HL-60 (cell line): Measurements from ENCODE around the gene SRY.
"Not testable (repeated sequence)": the region's sequence is repeated elsewhere in the genome, so short reads cannot be mapped to it uniquely, and the experiment has no call there.

Experiments
- DNase-seq, 2 experiments: peaks; one replicate each; pipeline ENCODE4 v3.0.0-alpha.2; 2010 to 2020; ENCODE audit warnings: low read depth in 1 of 2, low spot score in 1 of 2
- H3K27ac ChIP-seq: fragments of 250-450 bp; sonication (Bioruptor Pico); replicated peaks from 2 replicates; pipeline ENCODE4 v1.5.1; 2020; ENCODE audit warnings: mild to moderate bottlenecking, moderate library complexity
- H3K27me3 ChIP-seq: fragments of 250-450 bp; sonication (Bioruptor Pico); 2 replicates; pipeline ENCODE4 v1.5.1; 2021; ENCODE audit warnings: mild to moderate bottlenecking, moderate library complexity; ENCODE audit not compliant: insufficient read depth, poor library complexity, severe bottlenecking
- H3K4me3 ChIP-seq: replicated peaks from 2 replicates; pipeline ENCODE4 v1.5.1; 2011; ENCODE audit warnings: mild to moderate bottlenecking, control low read depth, low read length; ENCODE audit not compliant: insufficient read depth
- GABPA ChIP-seq: IDR thresholded peaks from 2 replicates; pipeline ENCODE4 v1.6.1; 2012; ENCODE audit warnings: low read depth
- POLR2AphosphoS5 ChIP-seq: IDR thresholded peaks from 2 replicates; pipeline ENCODE4 v1.6.1; 2012; ENCODE audit warnings: low read depth
- SPI1 ChIP-seq: IDR thresholded peaks from 2 replicates; pipeline ENCODE4 v1.6.1; 2012; ENCODE audit warnings: low read depth, mild to moderate bottlenecking, borderline replicate concordance
- TF ChIP-seq, protein P1 (sequence below): IDR thresholded peaks from 2 replicates; pipeline ENCODE4 v1.6.1; 2012; ENCODE audit warnings: low read depth; ENCODE audit not compliant: insufficient replicate concordance
- TF ChIP-seq, protein P2 (sequence below): IDR thresholded peaks from one replicate; pipeline ENCODE4 v1.5.1; 2011; ENCODE audit warnings: low read length, control low read depth, inconsistent platforms; ENCODE audit not compliant: insufficient read depth

SRY gene

GRCh38 chrY:2824471-2824870 lies 37.0 kb upstream of the SRY start:
- TF ChIP-seq, protein P1, sequence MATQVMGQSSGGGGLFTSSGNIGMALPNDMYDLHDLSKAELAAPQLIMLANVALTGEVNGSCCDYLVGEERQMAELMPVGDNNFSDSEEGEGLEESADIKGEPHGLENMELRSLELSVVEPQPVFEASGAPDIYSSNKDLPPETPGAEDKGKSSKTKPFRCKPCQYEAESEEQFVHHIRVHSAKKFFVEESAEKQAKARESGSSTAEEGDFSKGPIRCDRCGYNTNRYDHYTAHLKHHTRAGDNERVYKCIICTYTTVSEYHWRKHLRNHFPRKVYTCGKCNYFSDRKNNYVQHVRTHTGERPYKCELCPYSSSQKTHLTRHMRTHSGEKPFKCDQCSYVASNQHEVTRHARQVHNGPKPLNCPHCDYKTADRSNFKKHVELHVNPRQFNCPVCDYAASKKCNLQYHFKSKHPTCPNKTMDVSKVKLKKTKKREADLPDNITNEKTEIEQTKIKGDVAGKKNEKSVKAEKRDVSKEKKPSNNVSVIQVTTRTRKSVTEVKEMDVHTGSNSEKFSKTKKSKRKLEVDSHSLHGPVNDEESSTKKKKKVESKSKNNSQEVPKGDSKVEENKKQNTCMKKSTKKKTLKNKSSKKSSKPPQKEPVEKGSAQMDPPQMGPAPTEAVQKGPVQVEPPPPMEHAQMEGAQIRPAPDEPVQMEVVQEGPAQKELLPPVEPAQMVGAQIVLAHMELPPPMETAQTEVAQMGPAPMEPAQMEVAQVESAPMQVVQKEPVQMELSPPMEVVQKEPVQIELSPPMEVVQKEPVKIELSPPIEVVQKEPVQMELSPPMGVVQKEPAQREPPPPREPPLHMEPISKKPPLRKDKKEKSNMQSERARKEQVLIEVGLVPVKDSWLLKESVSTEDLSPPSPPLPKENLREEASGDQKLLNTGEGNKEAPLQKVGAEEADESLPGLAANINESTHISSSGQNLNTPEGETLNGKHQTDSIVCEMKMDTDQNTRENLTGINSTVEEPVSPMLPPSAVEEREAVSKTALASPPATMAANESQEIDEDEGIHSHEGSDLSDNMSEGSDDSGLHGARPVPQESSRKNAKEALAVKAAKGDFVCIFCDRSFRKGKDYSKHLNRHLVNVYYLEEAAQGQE: no peak
- no peak for TF ChIP-seq POLR2AphosphoS5
- no peak for TF ChIP-seq GABPA
- TF ChIP-seq, protein P2, sequence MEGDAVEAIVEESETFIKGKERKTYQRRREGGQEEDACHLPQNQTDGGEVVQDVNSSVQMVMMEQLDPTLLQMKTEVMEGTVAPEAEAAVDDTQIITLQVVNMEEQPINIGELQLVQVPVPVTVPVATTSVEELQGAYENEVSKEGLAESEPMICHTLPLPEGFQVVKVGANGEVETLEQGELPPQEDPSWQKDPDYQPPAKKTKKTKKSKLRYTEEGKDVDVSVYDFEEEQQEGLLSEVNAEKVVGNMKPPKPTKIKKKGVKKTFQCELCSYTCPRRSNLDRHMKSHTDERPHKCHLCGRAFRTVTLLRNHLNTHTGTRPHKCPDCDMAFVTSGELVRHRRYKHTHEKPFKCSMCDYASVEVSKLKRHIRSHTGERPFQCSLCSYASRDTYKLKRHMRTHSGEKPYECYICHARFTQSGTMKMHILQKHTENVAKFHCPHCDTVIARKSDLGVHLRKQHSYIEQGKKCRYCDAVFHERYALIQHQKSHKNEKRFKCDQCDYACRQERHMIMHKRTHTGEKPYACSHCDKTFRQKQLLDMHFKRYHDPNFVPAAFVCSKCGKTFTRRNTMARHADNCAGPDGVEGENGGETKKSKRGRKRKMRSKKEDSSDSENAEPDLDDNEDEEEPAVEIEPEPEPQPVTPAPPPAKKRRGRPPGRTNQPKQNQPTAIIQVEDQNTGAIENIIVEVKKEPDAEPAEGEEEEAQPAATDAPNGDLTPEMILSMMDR: no peak
- no peak for TF ChIP-seq SPI1
- no peaks in the 10 kb centered on the region for H3K27me3 ChIP-seq
- no peak overlapping the region for H3K4me3 ChIP-seq
- DNase-seq: no peak
- no peak overlapping the region for H3K27ac ChIP-seq

DNA sequence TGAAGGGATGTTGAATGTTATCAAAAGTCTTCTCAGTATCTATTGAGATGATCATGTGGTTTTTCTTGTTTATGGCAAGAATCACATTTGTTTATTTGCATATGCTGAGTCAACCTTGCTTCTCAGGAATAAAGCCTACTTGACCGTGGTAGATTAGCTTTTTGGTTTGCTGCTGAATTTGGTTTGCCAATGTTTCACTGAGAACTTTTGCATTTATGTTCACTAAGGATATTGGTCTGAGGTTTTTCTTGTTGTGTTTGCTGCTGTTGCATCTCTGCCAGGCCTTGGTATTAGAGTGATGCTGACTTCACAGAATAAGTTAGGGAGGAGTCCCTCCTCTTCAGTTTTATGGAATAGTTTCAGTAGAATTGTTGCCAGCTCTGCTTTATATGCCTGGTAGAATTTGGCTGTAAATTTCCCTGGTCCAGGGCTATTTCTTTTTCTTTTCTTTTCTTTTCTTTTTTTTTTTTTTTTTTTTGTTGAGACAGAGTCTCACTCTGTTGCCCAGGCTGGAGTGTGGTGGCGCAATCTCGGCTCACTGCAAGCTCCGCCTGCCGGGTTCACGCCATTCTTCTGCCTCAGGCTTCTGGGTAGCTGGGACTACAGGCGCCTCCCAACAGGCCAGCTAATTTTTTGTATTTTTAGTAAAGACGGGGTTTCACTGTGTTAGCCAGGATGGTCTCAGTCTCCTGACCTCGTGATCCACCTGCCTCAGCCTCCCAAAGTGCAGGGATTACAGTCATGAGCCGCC lies 29.8 kb upstream of the SRY start:
- not testable (repeated sequence) for H3K27ac ChIP-seq, DNase-seq

GRCh38 chrY:2800246-2800645 lies 12.8 kb upstream of the SRY start:
- no peak overlapping the region for H3K4me3 ChIP-seq
- no peak overlapping the region for H3K27ac ChIP-seq
- no peak for DNase-seq
- no peak for TF ChIP-seq POLR2AphosphoS5
- TF ChIP-seq, protein P1: no peak
- TF ChIP-seq, protein P2: no peak
- no peak for TF ChIP-seq GABPA
- TF ChIP-seq SPI1: no peak
- H3K27me3 ChIP-seq: no peaks in the 10 kb centered on the region

More for the DNA sequence above, 29.8 kb upstream of the SRY start:
- H3K4me3 ChIP-seq, H3K27me3 ChIP-seq: not testable (repeated sequence)

DNA sequence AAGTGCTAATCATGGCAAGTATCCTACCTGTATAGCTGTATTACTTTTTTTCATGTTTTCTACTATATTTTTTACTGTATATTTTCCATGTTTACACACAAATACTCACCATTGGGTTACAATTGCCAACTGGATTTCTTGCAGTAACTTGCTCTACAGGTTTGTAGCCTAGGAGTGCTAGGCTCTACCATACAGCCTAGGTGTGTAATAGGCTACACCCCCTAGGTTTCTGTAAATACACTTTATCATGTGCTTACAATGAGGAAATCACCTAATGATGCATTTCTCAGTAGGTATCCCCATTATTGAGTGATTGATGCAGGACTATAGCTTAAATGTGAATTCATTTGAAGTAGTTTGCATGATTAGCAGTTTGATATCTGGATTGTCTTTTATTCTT lies 10.5 kb upstream of the SRY start:
- H3K4me3 ChIP-seq: no peak overlapping the region
- H3K27me3 ChIP-seq: no peaks in the 10 kb centered on the region
- TF ChIP-seq, protein P1: no peak
- TF ChIP-seq SPI1 (no peak), POLR2AphosphoS5 (no peak), GABPA (no peak)
- TF ChIP-seq, protein P2: no peak
- no peak for DNase-seq
- H3K27ac ChIP-seq: no peak overlapping the region
